Medulla oblongata (tissue), 1 donor: Measurements from ENCODE around the gene C17orf113.

ENCODE experiments used
- DNase-seq: peaks from one replicate; pipeline ENCODE4 v3.0.0-alpha.2; 2015; ENCODE audit errors: extremely low spot score

The C17orf113 gene

DNA sequence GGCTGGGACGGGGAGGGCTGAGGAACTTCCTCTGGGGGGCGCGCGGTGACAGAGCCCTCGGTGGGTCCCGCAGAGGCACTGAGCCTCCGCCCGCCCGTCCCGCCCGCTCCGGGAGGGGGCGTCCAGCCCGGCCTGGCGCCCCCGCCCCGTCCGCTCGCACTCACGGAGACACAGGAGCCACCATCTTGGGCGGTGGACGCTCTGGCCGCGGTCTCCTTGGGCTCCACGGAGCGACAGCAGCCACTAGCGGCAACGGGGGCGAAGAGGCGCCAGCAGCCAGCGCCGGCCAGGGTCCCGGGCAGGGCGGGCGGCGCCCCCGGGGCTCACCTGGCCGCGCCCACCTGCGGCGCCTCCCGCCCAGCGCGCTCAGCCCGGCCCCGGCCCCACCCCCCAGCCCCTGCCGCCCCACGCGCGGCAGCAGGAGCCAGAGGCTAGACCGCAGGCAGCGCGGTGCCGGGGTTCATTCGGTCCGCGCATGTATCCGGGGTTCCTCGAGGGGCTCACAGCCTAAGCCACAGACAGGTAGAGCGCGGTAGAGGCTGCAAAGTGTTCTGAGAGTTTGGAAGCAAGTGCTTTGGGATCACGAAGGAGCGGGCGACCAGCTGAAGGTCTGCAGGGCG, at the start of gene C17orf113:
Gene C17orf113, minus strand, starts transcription at position 209 of the 620 bp plus-strand sequence. CDS start 7,225 bp downstream, outside the sequence.
- peak; percentile 41 for DNase-seq

- no peak for DNase-seq
Observed at GRCh38 chr17:42098730-42099399, 48.5 kb upstream of the C17orf113 start.

GRCh38 chr17:42097691-42098631, 47.6 kb upstream of the C17orf113 start, which contains the start of gene ZNF385C:
Gene ZNF385C (minus strand): TSS chr17:42098473. CDS start chr17:42063056, 35,417 bp downstream.
- no peak for DNase-seq

DNA sequence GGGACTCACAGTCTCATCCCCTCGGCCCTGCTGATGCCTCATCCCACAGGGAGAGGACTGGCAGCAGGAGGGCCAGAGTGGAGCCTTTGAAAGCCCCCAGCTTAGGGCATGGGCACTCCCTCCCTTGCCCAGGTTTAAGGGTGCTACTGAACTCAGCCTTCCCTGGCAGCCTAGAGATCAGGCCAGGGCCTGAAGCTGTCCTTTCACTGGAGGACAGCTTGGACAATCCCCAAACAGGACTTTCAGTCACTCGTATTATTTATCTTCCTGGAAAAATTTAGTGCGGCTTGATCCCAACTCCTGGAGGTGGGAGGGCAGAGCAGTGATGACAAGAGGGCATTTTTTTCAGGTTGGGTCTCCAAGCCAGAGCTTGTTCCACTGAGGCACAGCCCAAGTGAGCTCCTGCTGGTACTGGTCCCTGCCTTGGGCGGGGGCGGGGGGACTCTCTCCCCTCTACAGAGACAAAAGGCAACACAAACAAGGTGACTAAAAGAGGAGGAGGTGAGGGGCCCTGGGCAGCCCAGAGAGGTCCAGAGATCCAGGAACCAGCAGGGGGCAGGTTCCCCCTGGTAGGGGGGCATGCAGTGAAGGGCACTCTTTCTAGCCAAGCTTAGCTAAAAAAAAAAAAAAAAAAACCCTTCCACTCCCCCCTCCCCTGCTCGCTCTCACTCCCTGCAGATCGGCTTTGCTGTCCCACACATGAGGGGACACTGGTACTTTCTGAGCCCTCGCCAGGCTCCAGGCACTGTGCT, 46.1 kb upstream of the C17orf113 start:
- DNase-seq, result no peak

DNA sequence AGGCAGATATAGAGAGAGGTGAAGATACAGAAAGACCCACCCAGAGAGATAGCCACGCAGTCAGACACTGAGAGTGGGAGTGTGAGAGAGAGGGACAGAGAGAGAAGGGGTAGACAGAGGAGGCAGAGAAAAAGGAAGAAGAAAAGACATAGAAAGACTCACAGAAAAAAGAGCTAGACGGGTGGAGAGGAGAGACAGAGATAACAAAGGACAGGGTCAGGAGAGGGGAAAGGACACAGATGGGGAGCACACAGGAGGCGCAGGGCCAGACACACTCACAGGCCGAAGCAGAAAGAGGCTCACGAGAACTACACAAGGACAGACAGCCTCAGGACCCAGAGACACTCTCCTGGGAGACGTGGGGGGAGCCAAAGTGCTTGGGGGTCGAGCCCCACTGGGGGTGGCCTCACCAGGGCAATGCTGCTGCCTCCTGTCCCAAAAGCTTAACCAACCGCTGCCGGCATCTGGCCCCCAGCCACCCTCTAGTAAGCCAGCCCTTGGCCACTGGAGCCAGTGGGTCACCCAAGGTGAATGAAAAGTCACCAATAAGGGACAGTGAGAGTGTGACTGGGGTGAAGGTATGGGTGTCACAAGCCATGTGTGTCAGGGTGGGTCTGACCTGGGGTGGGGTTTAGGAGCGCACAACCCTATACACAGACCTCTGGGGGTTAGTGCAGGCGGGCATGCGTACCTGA, 44.1 kb upstream of the C17orf113 start:
- no peak for DNase-seq

GRCh38 chr17:42092939-42093338, 42.5 kb upstream of the C17orf113 start:
- DNase-seq, result no peak

DNA sequence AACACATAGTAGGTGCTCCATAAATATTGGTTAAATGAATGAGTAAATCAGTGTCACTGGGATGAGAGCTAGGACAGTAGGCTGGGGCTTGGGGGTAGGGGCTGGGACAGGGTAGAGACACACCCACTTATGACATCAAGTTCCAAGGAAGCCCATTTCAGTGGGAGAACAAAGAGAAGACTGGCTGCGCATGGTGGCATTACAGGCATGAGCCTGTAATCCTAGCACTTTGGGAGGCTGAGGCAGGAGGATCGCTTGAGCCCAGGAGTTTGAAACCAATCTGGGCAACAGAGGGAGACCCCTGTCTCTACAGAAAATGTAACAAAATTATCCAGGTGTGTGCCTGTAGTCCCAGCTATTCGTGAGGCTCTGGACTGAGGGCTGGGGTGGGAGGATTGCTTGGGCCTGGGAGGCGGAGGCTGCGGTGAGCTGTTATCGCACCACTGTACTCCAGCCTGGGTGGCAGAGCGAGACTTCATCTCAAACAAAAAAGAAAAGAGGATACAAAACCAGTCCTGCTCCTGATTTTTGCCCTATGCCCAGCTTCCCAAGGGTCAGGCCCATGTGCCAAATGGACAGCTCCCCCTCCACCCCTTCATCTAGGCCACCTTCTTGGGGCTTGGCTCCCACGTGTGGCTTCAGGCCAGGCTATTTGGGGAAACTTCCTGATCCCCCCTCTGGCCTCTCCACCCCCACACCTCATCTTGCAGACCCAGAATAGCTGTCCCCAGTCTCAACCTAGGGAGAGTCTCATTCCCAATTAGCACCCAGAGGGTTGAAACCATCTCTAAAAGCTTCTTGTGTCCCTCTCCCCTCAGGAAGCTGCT, 40.8 kb upstream of the C17orf113 start:
- no peak for DNase-seq

GRCh38 chr17:42088736-42089135, 38.3 kb upstream of the C17orf113 start:
- no peak for DNase-seq

DNA sequence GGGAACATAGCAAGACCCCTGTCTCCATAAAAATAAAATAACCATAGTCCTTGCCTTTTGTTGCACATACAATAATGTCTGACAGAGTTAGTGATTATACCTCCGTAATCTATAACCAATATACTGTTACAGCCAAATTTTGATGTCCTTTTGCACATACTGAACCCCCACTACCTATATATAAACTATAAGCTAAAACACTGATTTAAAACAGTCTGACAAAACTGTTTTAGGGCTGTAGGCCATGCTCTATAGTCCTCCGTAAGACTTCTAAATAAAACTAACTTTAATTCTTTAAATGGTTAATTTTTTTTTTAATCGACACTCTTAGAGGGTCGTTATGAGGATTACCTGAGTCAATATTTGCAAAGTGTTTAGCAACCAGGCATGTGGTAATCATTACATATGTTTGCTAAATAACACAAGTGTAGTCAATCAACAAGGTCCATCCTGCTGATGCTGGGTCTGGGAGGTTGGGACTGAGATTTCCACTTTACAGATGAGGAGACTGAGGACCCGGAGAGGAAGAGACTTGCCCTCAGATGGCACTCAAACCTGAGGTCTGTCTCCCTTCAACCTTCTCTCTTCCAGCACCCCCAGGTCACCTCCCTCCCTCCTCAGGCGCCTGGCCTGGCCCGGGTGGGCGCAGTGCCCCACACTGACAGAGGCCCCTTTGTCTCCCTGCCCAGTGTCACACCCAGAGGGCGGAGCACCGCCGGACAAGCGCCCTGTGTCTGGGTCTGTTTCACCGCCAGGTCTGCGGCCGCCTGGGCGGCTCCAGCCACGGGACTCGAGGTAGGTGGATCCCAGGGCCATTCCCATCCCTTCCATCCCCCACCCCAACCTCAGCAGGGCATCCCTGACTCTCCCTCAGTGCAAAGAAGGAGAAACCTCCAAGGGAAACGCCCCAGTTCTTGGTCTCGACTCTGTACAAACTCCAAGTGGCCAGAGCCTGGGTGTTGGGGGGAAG, 37.6 kb upstream of the C17orf113 start:
- peak; percentile 56 for DNase-seq

DNA sequence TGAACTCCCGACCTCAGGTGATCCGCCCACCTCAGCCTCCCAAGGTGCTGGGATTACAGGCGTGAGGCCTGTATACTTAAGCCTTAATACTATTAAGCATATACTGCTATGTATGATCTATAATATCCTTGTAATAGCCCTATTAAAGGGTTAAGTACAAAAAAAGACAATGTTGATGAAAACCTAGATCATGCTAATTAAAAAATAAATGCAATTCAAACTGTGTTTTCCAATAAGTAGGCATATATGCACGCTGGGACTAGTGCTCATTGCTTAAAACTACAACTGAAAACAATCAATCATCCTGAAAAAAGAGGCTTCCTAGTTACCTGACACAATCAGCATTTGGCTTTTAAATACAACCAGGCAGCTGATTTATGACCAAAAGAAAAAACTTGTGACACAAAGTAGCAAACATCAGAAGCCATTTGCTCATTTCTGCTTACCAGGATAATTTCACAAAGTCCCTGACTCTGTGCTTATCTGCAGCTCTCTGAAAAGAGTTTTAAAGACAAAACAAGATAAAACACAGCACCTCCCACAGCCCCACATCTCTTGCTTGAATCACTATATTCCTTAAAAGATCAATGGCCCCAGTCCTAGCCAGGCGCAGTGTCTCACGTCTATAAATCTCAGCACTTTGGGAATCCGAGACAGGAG, 36.8 kb upstream of the C17orf113 start:
- no peak for DNase-seq

- DNase-seq, result no peak
Observed at GRCh38 chr17:42081516-42082129, 31.2 kb upstream of the C17orf113 start.

DNA sequence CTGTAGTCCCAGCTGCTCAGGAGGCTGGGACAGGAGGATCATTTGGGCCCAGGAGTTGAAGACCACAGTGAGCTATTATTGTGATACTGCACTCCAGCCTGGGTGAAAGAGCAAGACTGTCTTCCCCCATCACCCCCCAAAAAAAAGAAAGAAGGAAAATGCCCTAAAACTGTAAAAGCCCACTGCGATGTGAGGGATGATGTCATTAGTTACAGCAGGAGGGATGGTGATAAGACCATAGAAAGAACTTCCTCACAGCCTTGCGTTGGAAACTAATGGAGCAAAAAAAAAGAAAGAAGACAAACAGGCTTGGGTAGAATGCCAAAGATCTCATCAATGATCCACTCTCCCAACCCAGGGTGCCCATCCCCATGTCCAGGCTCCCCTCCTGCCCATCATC, 29.1 kb upstream of the C17orf113 start:
- no peak for DNase-seq

- no peak for DNase-seq
Observed at GRCh38 chr17:42078396-42079043, 28.1 kb upstream of the C17orf113 start.

- DNase-seq, result no peak
Observed at GRCh38 chr17:42077755-42078154, 27.4 kb upstream of the C17orf113 start.

DNA sequence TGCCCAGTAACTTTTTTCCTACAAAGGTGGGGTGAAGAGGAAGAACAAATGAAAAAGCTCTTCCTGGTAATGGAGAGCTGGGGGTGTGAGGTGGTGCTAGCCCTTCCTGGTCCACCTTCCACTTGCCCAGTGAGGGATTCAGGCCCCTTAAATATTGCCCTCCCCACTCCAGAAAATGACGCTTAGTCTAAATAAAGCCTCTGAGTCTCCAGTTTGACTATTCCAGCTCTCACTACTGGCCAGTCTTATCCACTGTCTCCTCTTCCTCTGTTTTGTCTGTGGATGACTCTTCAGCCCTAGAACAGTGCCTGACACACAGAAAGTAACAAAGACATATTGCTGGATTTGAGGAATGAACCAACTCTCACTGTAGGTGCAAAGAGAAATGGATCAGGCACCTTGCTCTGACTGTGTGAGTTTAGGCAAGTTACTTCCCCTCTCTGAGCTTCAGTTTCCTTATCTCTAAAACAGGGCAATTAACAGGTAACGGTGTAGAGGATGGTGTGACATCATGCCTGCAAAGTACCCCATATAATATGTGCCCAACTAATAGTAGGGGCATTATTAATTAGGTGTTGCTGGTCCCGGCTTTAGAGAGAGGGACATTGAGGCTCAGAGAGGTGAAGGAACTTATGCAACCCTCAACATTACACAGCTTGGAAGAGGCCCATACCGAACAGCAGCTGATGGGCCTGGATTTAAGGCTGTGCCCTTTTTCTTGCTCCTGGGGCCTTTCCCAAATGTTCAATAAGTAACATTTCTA, 26.6 kb upstream of the C17orf113 start:
- DNase-seq, result no peak

GRCh38 chr17:42075789-42076188, 25.4 kb upstream of the C17orf113 start:
- no peak for DNase-seq
